ENCODE data around the gene HSDL1.

DNA sequence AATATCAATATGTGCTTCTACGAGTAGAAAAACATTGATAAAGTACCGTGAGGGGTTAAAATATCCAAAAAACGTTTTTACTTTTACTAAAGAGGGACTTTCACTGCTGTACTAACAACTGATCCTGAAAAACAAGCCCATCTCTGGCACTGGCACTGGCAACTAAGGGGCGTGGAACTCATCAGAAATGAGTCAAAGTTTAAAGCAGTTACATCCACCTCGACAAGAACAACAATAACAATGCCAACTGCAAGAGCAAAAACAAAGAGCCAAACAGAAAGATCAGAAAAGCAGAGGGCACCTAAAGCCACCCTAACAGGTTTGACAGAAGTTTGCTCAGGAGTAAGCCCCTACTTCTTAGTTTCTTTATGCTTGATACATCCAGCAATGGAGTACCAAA lies 41.3 kb downstream of the HSDL1 start:
- TF ChIP-seq, protein P1, sequence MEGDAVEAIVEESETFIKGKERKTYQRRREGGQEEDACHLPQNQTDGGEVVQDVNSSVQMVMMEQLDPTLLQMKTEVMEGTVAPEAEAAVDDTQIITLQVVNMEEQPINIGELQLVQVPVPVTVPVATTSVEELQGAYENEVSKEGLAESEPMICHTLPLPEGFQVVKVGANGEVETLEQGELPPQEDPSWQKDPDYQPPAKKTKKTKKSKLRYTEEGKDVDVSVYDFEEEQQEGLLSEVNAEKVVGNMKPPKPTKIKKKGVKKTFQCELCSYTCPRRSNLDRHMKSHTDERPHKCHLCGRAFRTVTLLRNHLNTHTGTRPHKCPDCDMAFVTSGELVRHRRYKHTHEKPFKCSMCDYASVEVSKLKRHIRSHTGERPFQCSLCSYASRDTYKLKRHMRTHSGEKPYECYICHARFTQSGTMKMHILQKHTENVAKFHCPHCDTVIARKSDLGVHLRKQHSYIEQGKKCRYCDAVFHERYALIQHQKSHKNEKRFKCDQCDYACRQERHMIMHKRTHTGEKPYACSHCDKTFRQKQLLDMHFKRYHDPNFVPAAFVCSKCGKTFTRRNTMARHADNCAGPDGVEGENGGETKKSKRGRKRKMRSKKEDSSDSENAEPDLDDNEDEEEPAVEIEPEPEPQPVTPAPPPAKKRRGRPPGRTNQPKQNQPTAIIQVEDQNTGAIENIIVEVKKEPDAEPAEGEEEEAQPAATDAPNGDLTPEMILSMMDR (IDR thresholded peaks at IDR 0.05), result no peak
- TF ChIP-seq POLR2A (IDR thresholded peaks at IDR 0.05), result no peak
